ENCODE results near the gene SREBF1.

SREBF1 gene

DNA sequence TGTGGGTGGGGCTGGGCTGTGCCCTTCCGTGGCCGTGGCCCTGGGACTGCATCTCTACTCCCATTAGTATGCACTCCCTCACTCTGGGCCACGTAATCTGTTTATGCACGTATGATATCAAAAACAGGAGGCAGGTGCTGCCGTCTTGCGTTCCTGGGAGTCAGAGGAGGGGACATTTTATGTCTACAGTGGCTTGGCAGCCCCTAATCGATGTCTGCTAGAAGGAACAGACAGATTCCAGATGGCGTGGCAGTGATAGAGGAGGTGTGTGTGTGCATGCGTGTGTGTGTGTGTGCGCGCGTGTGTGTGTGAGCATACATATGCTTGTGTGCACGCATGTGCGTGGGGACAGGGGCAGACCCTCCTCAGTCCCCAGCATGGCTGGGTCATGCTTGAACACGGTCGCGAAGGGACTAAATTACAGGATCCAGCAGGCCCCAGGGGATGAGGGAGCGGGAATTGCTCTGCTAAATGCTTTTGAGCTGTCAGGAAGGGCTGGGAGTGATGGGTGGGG is 44.7 kb downstream of the SREBF1 start:
- no peaks in the 10 kb centered on the region for H3K27me3 Mint-ChIP-seq
- peaks cover 60% of the 10 kb centered on the region for H3K4me1 Mint-ChIP-seq
- no peaks in the 10 kb centered on the region for H3K9me3 Mint-ChIP-seq
- peak overlapping the region; percentile 66 to 77 for H3K4me3 Mint-ChIP-seq
- ATAC-seq (no peak), DNase-seq (no peak)
- H3K27ac Mint-ChIP-seq = peak overlapping the region; percentile 33 to 79

DNA sequence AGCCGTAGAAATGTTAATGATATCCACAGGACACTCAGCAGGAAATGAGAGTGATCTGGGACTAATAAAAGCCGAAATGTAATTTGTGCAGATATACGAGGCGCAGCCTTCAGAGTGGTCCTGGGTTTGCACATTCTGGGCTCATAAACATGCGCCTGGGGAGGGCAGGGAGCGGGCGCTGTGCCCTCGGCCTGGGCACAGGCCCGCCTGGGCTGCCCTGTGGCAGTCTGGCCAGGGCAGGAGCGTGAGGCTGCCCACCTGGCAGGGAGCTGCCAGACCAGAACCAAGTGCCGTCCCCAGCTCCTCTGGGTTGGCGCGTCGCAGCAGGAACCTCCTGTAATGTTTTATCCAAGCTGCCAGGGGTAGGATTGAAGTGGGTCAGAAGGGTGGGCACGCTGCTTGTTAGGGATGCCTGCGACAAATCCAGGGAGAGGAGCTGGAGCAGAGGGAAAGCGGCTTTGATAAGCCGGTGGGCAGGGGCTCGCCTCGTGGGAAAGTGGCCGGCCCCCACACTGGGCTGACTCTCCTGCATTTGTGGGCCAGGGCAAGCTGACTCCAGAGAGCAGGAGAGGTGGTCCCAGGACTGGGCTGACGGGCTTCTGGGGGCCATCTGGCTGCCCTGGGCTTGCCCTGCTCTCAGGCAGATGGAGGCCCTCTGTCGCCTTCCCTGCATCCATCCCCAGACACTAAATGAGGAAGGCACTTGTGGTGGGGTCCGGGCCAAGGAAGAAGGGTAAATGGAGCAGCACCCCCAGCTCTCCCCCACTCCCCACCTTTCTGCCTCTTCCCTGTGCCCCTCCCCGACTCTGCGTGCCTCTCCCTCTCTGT is 45.9 kb downstream of the SREBF1 start:
- ATAC-seq = no peak

DNA sequence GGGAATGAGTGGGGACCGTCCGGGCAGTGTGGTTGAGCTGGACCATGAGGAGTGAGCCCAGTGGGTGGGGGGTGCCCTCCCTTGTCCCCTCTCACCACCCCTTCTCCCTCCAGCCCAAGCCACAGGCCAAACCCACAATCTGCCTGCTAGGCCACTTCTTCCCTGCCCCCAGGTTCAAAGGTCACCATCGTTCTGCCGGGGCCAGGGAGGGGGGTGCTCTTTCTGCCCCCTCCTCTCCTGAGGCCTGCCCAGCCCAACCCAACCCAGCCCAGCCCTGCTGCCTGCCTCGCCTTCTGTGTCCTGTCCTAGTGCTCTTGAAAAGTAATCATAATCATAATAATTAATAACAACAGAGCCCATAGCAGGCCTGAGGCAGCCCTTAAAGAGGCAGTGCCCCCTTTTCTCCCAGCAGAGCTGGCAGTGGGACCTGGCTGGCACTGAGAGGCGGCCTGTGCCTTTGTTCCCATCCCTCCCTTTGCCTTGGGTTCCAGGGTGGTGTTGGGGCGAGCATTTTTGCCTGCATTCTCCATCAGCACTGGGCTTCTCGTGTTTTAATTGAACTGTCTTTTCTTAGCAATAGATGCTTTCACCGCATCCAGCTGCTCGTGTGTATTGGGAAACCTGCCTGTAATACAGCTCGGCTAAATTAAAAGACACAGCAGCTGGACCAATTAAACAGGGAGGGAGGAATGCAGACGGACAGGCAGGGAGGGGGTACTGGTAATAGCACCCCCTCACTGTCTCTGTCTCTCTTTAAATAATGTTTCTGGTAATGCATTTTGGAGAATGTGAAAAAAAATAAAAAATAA is 46.8 kb downstream of the SREBF1 start:
- no peak overlapping the region for H3K4me3 Mint-ChIP-seq
- no peaks in the 10 kb centered on the region for H3K27me3 Mint-ChIP-seq
- peak overlapping the region in 1 of 2 donors; percentile 69 for H3K27ac Mint-ChIP-seq
- DNase-seq (no peak), ATAC-seq (no peak)
- H3K4me1 Mint-ChIP-seq = peaks cover 74% of the 10 kb centered on the region
- no peaks in the 10 kb centered on the region for H3K9me3 Mint-ChIP-seq

More for the DNA sequence above, 45.9 kb downstream of the SREBF1 start:
- no peak for DNase-seq
- H3K27me3 Mint-ChIP-seq = no peaks in the 10 kb centered on the region
- no peaks in the 10 kb centered on the region for H3K9me3 Mint-ChIP-seq
- peaks cover 66% of the 10 kb centered on the region for H3K4me1 Mint-ChIP-seq
- no peak overlapping the region for H3K4me3 Mint-ChIP-seq
- H3K27ac Mint-ChIP-seq = no peak overlapping the region

DNA sequence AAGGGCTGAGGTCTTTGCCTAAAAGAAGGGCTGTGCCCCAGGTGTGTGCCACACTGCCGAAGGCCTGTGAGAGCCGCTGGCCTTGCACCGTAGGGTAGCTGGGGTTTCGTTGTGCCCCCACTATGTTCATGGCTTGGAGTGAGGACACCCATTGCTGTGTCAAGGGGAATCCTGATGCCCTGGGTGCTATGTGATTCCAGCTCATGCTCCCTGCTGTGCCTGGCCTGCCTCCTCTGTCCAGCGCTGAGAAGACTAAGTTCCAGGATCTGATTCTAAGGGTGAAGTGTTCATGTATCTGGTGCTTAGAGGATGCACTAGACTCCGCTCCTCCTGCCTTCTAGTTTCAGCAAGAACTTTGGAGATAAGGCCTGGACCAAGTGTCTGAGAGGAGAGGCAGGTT is 47.4 kb downstream of the SREBF1 start:
- Mint-ChIP-seq H3K27me3 (no peaks in the 10 kb centered on the region), H3K27ac (peak overlapping the region in 1 of 2 donors; percentile 69), H3K9me3 (no peaks in the 10 kb centered on the region), H3K4me1 (peaks cover 80% of the 10 kb centered on the region), H3K4me3 (no peak overlapping the region)
- no peak for DNase-seq
- ATAC-seq = no peak

DNA sequence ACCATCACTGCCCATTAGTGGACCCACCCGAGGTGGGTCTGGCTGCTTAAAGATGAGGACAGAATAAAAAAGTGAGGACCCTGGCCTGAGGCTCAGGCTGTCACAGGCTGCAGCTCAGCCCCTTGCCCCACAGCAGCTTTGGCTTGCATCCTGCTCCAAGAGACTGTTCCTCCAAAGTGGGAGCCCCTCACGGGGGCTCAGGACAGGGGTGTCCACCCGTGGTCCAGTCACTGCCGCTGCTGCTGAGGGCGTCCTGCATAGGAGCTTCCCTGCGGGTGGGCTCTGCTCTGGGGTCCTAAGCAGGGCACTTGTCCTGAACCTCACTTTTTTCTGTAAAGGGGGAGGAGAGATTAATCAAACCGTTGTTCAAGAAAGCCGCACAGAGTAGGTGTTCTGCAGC is 47.8 kb downstream of the SREBF1 start:
- H3K9me3 Mint-ChIP-seq = no peaks in the 10 kb centered on the region
- DNase-seq (no peak), ATAC-seq (no peak)
- no peak overlapping the region for H3K4me3 Mint-ChIP-seq
- peaks cover 82% of the 10 kb centered on the region for H3K4me1 Mint-ChIP-seq
- H3K27me3 Mint-ChIP-seq = no peaks in the 10 kb centered on the region
- H3K27ac Mint-ChIP-seq = no peak overlapping the region

DNA sequence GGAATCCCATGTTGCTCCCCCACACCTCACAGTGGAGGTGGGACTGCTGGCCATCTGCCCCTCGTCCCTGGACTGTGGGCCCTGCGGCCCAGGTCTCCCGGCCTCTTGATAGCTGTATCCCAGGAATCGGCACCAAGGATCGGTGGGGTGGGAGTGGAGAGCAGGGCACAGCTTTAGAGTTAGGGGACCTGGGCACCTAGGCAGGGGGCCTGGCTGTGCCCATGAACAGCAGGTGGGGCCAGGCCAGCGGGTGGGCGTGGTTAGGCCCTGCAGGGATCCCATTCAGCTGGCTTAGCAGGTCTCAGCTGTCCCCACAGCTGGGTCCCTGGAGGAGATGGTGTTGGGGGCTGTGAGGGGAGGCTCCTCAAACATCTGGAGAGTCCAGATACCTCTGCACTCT is 49.2 kb downstream of the SREBF1 start:
- peak overlapping the region in 1 of 2 donors; percentile 68 for H3K27ac Mint-ChIP-seq
- H3K4me3 Mint-ChIP-seq = no peak overlapping the region
- DNase-seq (no peak), ATAC-seq (no peak)
- H3K9me3 Mint-ChIP-seq = no peaks in the 10 kb centered on the region
- no peaks in the 10 kb centered on the region for H3K27me3 Mint-ChIP-seq
- H3K4me1 Mint-ChIP-seq = peaks cover 72% of the 10 kb centered on the region

DNA sequence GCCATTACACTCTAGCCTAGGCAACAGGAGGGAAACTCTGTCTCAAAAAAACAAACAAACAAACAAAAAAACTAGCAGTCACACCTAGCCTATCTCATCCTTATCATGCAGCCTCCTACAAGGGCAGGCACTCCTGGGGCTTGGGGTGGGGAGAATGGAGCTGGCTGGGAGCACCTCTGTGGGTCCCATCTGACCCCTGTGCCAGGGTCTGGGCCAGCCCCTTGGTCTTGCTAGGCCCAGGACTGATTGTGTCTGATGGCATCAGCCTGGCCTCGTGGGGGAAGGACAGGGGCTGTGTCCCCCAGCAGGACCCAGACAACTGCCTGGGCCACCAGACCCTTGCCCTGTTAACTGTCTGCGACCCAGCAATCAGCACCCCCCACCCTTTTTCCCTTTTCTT is 49.8 kb downstream of the SREBF1 start:
- ATAC-seq = no peak
- H3K27ac Mint-ChIP-seq = peak overlapping the region in 1 of 2 donors; percentile 46
- H3K4me1 Mint-ChIP-seq = peaks cover 68% of the 10 kb centered on the region
- no peak overlapping the region for H3K4me3 Mint-ChIP-seq
- no peaks in the 10 kb centered on the region for H3K27me3 Mint-ChIP-seq
- H3K9me3 Mint-ChIP-seq = no peaks in the 10 kb centered on the region
- no peak for DNase-seq

DNA sequence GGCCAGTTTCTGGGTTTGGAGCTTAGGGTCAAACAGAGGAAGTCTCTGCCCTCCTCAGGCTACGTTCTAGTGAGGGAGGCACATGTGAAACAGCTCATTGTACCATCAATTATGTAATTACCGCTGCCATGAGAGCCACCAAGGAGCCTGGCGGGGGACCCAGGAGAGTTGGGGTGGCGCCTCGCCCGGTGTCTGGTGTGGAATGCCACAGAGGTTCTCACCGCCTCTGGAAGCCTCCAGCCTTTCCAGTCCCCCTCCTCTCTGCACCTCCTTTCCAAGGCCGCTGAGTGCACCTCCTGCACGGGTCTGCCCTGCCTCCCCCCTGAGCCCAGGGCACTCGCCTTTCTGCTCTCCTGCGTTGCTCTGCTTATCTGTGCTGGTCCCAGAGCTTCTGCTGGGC is 51.4 kb downstream of the SREBF1 start:
- H3K27me3 Mint-ChIP-seq = peaks cover 11% of the 10 kb centered on the region
- ATAC-seq (no peak), DNase-seq (no peak)
- peak overlapping the region in 1 of 2 donors; percentile 65 for H3K4me3 Mint-ChIP-seq
- no peak overlapping the region for H3K27ac Mint-ChIP-seq
- peaks cover 66% of the 10 kb centered on the region for H3K4me1 Mint-ChIP-seq
- no peaks in the 10 kb centered on the region for H3K9me3 Mint-ChIP-seq

DNA sequence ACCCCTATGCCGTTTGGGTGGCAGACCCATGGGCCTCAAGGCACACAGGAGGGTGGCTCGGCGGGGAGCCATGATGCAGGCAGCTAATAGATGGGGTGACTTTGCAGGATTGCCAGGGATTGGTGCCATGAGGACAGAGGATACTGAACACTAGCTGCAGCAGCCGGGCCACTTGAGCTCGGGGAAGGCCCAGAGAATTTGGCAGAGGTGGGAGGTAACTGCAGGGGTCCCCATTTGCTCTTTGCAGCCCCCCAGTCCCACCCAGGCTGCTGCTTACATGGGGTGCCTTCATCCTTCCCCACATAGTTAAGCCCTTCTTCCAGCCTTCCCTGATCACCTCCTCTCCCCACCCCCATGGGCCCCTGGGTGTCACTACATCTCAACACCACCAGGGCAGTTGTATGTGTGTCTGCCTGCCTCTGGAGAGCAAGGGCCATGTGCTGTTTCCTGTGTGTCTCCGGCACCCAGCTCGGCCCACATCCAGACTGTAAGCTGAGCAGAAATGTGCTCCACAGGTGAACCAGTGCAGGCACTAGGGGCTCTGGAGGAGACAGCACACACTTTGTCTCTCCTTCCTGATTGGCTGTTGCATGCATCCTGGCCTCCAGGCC is 52.0 kb downstream of the SREBF1 start:
- peak; percentile 38 for ATAC-seq
- H3K4me3 Mint-ChIP-seq = peak overlapping the region; percentile 56 to 65
- peaks cover 11% of the 10 kb centered on the region for H3K27me3 Mint-ChIP-seq
- H3K9me3 Mint-ChIP-seq = no peaks in the 10 kb centered on the region
- no peak for DNase-seq
- peaks cover 66% of the 10 kb centered on the region for H3K4me1 Mint-ChIP-seq
- H3K27ac Mint-ChIP-seq = no peak overlapping the region

DNA sequence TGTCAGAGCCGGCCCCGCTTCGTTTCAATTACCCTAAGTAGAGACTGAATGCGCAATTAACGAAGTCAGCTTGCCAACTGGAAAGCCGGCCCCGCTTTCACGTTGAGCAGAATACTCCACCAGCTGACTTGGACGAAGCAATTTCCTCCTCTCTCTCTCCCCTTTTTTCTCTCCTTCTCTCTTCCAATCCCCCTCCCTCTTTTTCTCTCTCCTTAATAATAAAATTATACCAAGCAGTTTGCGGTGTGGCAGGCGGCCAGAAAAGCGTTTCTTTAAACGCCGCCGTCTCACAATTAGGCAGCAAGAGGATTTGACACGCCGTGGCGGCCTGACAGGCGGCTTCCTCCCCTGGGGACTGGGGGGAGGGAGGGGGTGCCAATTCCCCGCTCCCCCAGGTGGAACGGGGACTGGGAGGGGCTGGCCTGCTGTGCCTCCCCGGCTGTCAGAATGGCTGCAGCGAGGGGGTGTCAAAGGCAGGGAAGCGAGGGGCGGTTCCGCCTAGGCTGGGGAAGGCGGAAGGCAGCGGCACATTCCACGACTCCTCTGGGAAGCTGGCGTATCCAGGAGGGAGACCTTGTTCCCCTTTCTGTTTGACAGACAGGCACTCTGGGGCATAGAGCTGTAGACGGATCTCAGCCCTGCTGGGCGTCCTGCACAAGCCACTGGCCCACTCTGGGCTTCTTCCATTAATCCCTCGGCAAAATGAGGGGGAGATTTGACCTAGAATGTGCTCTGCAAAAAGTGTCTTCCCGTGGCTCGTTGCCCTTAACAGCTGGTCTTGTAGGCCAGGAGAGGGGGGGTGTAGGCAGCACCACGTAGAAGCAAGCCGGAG is 52.7 kb downstream of the SREBF1 start:
- DNase-seq (no peak), ATAC-seq (peak; percentile 1)
- Mint-ChIP-seq H3K27ac (peak overlapping the region in 1 of 2 donors; percentile 33), H3K4me3 (peak overlapping the region; percentile 81 to 87), H3K27me3 (peaks cover 11% of the 10 kb centered on the region), H3K4me1 (peaks cover 59% of the 10 kb centered on the region), H3K9me3 (no peaks in the 10 kb centered on the region)

DNA sequence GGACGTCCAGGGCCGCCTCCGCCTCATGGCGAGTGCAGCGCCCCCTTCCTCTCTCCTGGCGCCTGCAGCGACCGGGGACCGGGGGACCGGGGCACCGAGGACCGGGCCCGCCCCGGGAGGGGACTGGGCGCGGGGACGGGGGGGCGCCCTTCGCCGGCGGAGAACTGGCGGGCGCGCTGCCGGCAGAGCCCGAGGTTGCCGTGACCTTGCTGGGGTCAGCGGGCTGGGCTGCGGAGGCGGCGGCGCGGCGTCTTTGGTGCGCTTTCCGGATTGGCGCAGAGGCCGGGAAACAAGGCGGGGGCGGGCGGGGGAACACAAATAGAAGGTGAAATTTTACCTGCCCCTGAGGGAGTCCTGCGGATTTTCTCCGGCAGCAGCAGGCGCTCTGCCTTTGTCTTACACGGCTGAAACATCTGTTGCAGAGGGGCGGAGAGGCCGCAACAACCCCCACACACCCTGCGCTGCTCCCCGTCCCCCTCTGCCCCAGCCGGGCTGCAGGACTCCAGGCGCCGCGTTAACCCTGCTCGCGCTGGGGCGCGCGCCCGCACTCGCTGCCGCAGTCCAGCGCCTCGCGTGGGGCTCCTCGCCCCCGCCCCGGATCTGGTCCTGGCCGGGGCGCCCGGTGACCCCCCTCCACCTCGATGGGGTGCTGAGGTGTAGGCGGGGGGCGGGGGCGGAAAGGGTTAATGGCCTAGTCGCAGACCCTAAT is 53.5 kb downstream of the SREBF1 start:
- Mint-ChIP-seq H3K4me3 (peak overlapping the region; percentile 81 to 82), H3K27ac (no peak overlapping the region), H3K9me3 (no peaks in the 10 kb centered on the region), H3K4me1 (peaks cover 52% of the 10 kb centered on the region), H3K27me3 (peaks cover 11% of the 10 kb centered on the region)
- DNase-seq (peak; percentile 54 to 59), ATAC-seq (peak; percentile 65)

DNA sequence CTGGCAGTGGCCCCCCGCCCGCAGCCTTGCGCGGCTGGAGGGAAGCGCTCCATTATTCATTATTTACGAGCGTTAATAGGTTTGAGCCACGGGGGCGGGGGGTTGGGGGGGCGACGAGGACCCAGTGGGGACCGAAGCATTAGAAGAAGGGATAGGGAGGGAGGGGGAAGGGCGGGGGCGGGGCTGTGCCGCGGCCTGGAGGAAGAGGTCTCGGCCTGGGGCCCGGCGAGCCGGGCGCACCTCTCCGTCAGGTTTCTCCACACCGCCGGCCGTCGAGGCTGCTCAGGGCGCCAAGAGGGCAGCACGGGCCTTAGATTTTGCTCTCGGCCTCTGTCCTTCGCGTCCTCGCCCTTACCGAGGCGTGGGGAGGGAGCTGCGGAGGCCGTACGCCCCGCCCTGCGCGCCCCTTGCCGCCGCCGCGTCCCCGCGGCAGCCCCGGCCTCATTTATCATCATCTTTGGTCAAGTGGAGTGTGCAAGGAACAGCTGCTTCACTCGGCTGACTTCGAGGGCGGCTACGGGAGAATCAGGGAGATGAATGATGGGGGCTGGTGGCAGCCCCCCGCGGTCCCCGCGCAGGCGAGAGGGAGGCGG is 54.2 kb downstream of the SREBF1 start:
- Mint-ChIP-seq H3K27ac (peak overlapping the region in 1 of 2 donors; percentile 15), H3K4me1 (peaks cover 48% of the 10 kb centered on the region), H3K9me3 (no peaks in the 10 kb centered on the region), H3K27me3 (peaks cover 11% of the 10 kb centered on the region), H3K4me3 (peak overlapping the region; percentile 77 to 82)
- ATAC-seq (peak; percentile 27), DNase-seq (peak in 1 of 2 donors; percentile 38)

DNA sequence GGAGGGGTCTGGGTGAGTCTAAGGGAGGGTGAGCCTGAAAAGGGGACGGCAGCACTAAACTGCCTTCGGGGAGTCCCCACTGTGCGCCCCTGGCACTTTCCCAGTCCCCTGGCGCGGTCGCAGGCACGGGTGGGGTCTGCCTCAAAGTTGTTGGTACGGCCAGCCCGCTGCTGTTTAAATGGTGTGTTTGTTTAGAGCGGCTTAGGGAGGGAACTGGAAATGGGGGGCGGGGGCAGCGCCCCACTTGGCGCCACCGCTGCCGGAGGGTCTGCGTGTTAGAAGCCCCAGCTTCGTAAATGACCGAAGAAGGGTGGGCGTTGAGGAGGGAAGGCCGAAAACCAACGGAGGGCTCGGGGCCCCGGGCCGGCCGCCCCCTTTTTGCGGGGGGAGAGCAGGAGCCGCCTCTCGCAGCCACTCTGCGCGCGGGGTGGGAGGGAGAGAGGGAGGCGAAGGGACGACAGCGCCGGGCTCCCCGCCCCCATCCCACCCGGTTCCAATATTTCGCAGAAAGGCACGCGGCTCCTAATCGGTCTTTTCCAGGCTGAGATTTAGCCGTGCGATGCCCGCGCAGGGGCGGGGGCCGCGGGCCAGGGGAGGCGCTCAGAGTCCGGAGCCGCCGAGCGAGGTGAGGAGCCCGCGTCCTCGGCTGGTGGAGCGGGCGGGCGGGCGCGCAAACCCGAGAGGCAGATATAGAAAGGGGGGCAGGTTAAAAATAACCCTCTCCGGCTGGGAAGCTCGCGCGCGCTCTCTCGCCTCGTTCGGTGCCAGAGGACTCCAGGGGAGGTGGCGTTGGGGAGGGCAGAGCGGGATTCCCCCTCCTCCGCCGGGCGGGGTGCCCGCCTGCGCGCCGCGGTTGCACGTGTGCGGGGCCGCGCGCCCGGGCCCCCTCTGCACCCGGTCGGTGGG is 54.9 kb downstream of the SREBF1 start:
- H3K27ac Mint-ChIP-seq = no peak overlapping the region
- H3K9me3 Mint-ChIP-seq = no peaks in the 10 kb centered on the region
- H3K27me3 Mint-ChIP-seq = peaks cover 11% of the 10 kb centered on the region
- peaks cover 43% of the 10 kb centered on the region for H3K4me1 Mint-ChIP-seq
- ATAC-seq = peak; percentile 49
- H3K4me3 Mint-ChIP-seq = peak overlapping the region; percentile 61 to 78
- DNase-seq = peak; percentile 37 to 39

All from stimulated activated naive CD8-positive, alpha-beta T cell treated with anti-CD3 and anti-CD28 coated beads, Interleukin-15, amount 100 ng/mL, for 72 hours (primary cell).